Psoas muscle (tissue), 8 donors: ENCODE data around the gene NEAT1. TPM values are rescaled to one million over a fixed set of nuclear protein-coding genes. Genes with fewer than 3 reads are reported as not detected.

Experiments
- ATAC-seq, 4 donors: fragments of 200-7000 bp; cut with Tn5 transposase; one replicate each; pipeline ENCODE4 v1.9.1; 2020; ENCODE audit warnings: moderate library complexity in 3 of 4, mild to moderate bottlenecking in 2 of 4
- DNase-seq, 2 donors: peaks; one replicate each; pipeline ENCODE4 v3.0.0-alpha.2; 2020
- H3K27ac ChIP-seq: fragments of 200-600 bp; one replicate; pipeline ENCODE4 v1.8.0; 2022
- H3K27me3 ChIP-seq, 3 donors: fragments of 200-600 bp in 1 of 3; one replicate each; pipeline versions ENCODE4 v1.6.1 to v1.8.0; 2013 to 2022; ENCODE audit warnings: low read length in 2 of 3, mild to moderate bottlenecking in 2 of 3, moderate library complexity in 1 of 3; ENCODE audit not compliant: insufficient read depth in 3 of 3
- H3K36me3 ChIP-seq, 2 donors: fragments of 200-600 bp in 1 of 2; one replicate each; pipeline versions ENCODE4 v1.6.1 to v1.8.0; 2013 to 2022; ENCODE audit warnings: low read depth in 1 of 2, mild to moderate bottlenecking in 1 of 2, moderate library complexity in 1 of 2; ENCODE audit not compliant: insufficient read depth in 1 of 2
- H3K4me1 ChIP-seq: fragments of 200-600 bp; one replicate; pipeline ENCODE4 v1.8.0; 2022
- H3K4me3 ChIP-seq: fragments of 200-600 bp; one replicate; pipeline ENCODE4 v1.8.0; 2022; ENCODE audit warnings: mild to moderate bottlenecking
- H3K9me3 ChIP-seq: fragments of 200-600 bp; one replicate; pipeline ENCODE4 v1.8.0; 2022
- WGBS, 3 donors: extraction: QIAGEN DNeasy Blood & Tissue Kit; methylation state at CpG; one replicate each; pipeline versions ENCODE4 v1.1.6 to v1.1.7; 2013; 5-methylcytosine and 5-hydroxymethylcytosine counted together
- intact Hi-C, 2 donors: fragments of 100-400 bp; cut with DNase I; formaldehyde crosslinking; loops; one replicate each; pipeline versions ENCODE4 v1.11.0 to v1.14.2; 2022
- polyA plus RNA-seq, 3 donors: library from polyadenylated mRNA; stranded (reverse); fragments of 200-250 nt; gene quantifications; one replicate each; pipeline ENCODE4 v1.2.3, GENCODE V29; 2013
- total RNA-seq, 4 donors: library from RNA; stranded (reverse); fragmentation: NEBNext Ultra II Directional in 2 of 4; extraction: Animal tissue kit (Norgen Biotek cat#: 25700) in 2 of 4; gene quantifications; one replicate each; pipeline versions ENCODE4 v1.2.1 to v1.2.4, GENCODE V29; 2021 to 2023
- TF ChIP-seq, protein P1 (sequence below): fragments of 200-600 bp; IDR thresholded peaks from one replicate; pipeline ENCODE4 v1.8.0; 2022; ENCODE audit warnings: antibody characterized with exemption
- donor health status: healthy with polysubstance abuse.
- donor health status: DM: no; HTN: no; CAD: no; lungs with moderate emphysema.
- donor health status: Bipolar disorder and iron deficiency.
- donor health status: healthy.
- donor health status: DM: yes; HTN: yes; CAD: no.
- donor health status: DM: no; HTN: no; CAD: no.
- donor health status: DM: no; HTN: no; CAD: no.
- donor health status: DM: yes; HTN: yes; CAD: no.

The NEAT1 gene
- total and polyA plus RNA-seq, 7 donors = 474 to 1,759 (median 716) TPM

DNA sequence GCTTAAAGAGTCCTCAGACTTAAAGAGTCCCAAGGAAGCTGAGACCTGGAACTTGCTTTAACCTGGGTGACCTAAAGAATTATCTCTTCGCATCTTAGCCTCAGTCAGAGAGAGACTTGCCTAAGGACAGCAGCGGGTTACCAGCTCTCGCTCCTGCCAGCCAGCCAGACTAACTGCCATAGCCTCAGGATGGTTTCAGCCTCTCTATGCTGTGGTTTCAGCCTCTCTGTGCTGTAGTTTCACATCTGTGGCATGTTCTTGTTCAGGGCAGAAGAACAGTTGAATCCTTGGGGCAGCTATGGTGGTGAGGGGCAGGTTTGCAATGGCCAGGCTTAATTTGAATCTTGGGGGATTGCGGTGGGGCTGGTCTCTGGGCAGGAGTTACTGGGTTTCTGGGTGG, 33.9 kb upstream of the NEAT1 start:
- DNase-seq (no peak), ATAC-seq (no peak)
- Histone ChIP-seq H3K27ac (no peak overlapping the region), H3K27me3 (no peaks in the 10 kb centered on the region), H3K4me1 (peaks cover 55% of the 10 kb centered on the region), H3K36me3 (peaks cover 2 to 35% of the 10 kb centered on the region in 2 donors), H3K4me3 (peak overlapping the region; percentile 76), H3K9me3 (no peaks in the 10 kb centered on the region)
- WGBS, 3 donors = 94 to 98% (median 95%) methylated on average over 4 of the region's 4 CpGs
- intact Hi-C loops = no loop called here
- TF ChIP-seq, protein P1, sequence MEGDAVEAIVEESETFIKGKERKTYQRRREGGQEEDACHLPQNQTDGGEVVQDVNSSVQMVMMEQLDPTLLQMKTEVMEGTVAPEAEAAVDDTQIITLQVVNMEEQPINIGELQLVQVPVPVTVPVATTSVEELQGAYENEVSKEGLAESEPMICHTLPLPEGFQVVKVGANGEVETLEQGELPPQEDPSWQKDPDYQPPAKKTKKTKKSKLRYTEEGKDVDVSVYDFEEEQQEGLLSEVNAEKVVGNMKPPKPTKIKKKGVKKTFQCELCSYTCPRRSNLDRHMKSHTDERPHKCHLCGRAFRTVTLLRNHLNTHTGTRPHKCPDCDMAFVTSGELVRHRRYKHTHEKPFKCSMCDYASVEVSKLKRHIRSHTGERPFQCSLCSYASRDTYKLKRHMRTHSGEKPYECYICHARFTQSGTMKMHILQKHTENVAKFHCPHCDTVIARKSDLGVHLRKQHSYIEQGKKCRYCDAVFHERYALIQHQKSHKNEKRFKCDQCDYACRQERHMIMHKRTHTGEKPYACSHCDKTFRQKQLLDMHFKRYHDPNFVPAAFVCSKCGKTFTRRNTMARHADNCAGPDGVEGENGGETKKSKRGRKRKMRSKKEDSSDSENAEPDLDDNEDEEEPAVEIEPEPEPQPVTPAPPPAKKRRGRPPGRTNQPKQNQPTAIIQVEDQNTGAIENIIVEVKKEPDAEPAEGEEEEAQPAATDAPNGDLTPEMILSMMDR = no peak

DNA sequence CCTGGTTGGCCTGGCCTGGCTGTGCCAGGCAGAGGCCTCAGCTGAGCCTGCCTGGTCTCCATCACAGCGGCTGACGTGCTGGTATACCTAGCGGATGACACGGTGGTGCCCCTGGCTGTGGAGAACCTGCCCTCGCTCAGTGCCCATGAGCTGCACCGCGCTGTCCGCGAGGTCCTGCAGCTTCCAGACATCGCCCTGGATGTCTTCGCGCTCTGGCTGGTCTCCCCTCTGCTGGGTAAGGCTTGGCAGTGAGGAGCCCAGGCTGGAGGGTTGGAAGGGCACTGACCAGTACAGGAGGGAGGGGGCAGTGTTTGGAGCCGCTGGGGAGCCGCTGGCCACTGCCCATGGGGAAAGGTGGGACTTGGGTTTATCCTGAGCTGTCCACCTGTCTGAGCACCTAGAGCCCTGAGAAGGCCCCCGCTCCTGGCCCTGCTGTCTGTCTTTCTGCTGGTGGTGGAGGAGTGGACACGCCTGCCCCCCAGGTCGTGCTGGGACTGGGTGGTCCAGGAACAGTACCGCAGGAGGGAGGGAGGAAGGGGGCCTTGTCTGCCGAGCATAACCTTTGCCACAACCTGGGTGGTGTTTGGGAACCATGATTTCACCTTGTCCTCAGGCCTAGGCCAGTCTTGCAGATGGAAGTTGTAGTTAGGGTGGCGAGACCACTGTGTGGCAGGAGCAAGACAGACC, 33.2 kb upstream of the NEAT1 start:
- DNase-seq (no peak), ATAC-seq (no peak)
- TF ChIP-seq, protein P1 = no peak
- Histone ChIP-seq H3K4me3 (peak overlapping the region; percentile 76), H3K36me3 (peaks cover 2 to 42% of the 10 kb centered on the region in 2 donors), H3K27me3 (no peaks in the 10 kb centered on the region), H3K9me3 (no peaks in the 10 kb centered on the region), H3K4me1 (peaks cover 48% of the 10 kb centered on the region), H3K27ac (peak overlapping the region; percentile 55)
- intact Hi-C loops = no loop called here
- 89% methylated on average over 20 of the region's 20 CpGs for WGBS, 3 donors

DNA sequence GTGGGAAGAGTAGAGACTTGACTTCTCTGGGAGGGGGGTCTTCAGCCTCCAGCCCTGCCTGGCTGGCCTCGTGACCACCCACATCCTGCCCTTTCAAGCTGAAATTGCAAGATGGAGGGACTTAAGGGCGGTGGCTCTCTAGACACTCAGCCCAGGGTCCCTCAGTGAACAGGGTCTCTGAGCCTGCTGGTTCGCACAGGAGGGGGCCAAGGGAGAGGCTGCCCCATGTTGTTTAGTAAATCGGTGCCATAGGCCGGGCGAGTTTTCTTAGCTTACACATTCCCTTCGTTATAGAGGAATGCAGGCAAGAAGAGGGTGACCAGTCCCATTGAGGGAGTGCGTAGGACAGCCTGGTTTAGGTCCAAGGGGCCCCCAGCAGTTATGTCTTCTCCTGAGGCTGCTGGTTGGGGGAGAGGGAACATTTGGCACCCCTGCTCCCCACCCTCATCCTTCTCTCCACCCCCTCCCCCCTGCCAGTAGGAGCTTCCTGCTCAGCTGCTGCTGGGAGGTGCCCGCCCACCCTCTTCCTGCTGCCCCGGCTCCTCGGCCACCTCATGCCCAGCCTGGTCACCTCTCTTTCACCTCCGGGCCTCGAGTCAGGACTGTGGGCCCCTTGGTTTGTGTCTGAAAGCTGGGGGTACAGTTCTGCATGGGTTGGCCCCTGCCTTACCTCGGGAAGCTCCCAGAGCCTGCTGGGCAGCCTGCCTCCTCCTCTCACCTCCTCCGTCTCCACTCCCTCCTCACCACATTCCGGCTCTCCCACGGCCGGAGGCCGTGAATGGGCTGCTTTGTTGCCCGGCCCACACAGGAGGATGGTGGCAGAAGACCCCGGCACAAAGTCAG, 32.3 kb upstream of the NEAT1 start:
- no peak for DNase-seq
- intact Hi-C loops = no loop called here
- TF ChIP-seq, protein P1 = no peak
- WGBS, 3 donors = 62 to 71% (median 65%) methylated on average over 21 of the region's 21 CpGs
- H3K9me3 ChIP-seq = no peaks in the 10 kb centered on the region
- peaks cover 47% of the 10 kb centered on the region for H3K4me1 ChIP-seq
- peak overlapping the region; percentile 55 for H3K27ac ChIP-seq
- peaks cover 2 to 51% of the 10 kb centered on the region in 2 donors for H3K36me3 ChIP-seq
- no peaks in the 10 kb centered on the region for H3K27me3 ChIP-seq
- peak overlapping the region; percentile 76 for H3K4me3 ChIP-seq
- no peak for ATAC-seq

DNA sequence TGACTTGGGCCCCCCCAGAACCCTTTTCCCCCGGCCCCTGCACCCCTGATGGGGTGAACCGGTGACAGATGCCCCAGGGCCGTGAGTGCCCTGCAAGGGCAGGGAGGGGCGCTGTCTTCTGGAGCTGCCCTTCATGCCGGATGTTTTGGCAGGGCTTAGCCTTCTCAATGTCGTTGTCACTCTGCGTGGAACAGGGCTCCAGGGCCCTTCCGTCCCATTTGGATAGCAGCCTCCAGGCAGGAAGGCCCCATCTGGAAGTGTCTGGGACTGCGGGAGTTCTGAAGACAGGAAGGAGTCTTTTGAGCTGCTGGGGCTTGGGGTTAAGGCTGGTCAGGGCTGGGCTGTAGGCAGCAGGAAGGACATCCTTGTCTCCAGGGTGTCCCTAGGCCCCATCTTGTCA, 31.6 kb upstream of the NEAT1 start:
- 24 to 30% (median 27%) methylated on average over 9 of the region's 9 CpGs for WGBS, 3 donors
- H3K36me3 ChIP-seq = peaks cover 2 to 57% of the 10 kb centered on the region in 2 donors
- no peaks in the 10 kb centered on the region for H3K9me3 ChIP-seq
- H3K4me3 ChIP-seq = peak overlapping the region; percentile 18
- TF ChIP-seq, protein P1 = no peak
- H3K4me1 ChIP-seq = peaks cover 40% of the 10 kb centered on the region
- peak overlapping the region; percentile 55 for H3K27ac ChIP-seq
- intact Hi-C loops = no loop called here
- no peaks in the 10 kb centered on the region for H3K27me3 ChIP-seq
- DNase-seq (no peak), ATAC-seq (peak in 1 of 4 donors; percentile 11)
